IPS-18c (cell line): ENCODE data around the gene BRD1.

ENCODE experiments used
- H3K4me3 ChIP-seq: 2 replicates; pipeline ENCODE4 v1.7.0; 2013; ENCODE audit warnings: low read depth, mild to moderate bottlenecking, low read length, moderate library complexity; ENCODE audit not compliant: insufficient read depth
- H3K9me3 ChIP-seq: one replicate; pipeline ENCODE4 v1.6.1; 2013; ENCODE audit warnings: mild to moderate bottlenecking, low read length, moderate library complexity; ENCODE audit not compliant: control insufficient read depth, insufficient read depth

The BRD1 gene

GRCh38 chr22:49723478-49724029, 104.1 kb downstream of the BRD1 start:
- H3K9me3 ChIP-seq = no peaks in the 10 kb centered on the region
- H3K4me3 ChIP-seq = no peak overlapping the region
